ENCODE data around the gene TAB2.
"Not testable (repeated sequence)": the region's sequence is repeated elsewhere in the genome, so short reads cannot be mapped to it uniquely, and the experiment has no call there.

Gene TAB2

DNA sequence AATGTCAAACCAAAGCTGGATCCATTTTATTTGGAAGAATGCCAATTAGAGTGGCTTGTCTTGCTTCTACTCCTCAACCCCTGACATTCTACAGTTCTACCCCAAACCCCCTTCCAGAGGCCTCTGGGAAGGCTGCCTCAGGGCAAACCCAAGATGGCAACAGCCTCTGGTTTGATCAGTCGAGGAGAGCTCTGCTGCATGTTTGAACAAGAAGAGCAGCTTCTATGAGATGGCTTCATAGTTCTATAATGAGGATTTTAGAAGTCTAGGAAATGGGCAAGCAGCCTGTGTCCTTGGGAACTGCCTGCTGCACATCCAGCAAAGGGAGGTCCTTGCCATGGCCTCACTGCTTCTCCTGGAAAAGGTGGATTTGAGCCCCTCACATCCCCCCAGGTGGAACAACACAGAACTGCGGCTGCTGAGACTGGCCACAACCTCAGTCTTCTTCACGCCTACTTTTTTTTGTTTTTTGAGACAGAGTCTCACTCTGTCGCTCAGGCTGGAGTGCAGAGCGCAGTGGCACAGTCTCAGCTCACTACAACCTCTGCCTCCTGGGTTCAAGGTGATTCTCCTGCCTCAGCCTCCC is 129.4 kb downstream of the TAB2 start:
- no peak for DNase-seq

DNA sequence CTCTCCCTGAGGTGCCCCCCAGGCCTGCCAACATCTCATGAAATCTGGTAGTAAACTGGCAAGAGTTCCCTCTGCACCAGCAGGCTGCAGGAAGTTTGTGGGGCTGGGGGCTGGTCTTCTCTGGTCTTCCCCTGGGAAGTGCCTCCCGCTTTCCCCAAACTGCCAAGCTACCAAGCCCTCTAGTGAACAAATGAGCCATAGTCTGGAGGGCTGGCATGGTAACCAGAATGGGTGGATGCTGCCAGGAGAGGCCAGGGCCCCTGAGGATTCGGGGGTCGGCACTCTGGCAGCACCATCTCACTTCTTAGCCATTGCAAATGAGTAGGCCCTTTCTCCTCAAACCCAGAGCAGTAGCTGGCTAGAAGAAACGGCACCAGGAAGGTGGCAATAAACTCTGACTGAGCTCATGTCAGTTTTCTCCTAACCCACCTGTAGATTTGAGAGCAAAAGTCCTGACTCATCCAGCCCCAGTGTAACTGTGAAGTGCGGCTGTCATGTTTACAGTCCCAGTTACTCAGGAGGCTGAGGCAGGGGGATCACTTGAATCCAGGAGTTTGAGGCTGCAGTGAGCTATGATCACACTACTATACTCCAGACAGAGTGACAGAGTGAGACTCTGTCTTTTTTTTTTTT is 131.4 kb downstream of the TAB2 start:
- no peak for DNase-seq

- no peak for DNase-seq
Measured at GRCh38 chr6:149449831-149450678, 132.5 kb downstream of the TAB2 start.

DNA sequence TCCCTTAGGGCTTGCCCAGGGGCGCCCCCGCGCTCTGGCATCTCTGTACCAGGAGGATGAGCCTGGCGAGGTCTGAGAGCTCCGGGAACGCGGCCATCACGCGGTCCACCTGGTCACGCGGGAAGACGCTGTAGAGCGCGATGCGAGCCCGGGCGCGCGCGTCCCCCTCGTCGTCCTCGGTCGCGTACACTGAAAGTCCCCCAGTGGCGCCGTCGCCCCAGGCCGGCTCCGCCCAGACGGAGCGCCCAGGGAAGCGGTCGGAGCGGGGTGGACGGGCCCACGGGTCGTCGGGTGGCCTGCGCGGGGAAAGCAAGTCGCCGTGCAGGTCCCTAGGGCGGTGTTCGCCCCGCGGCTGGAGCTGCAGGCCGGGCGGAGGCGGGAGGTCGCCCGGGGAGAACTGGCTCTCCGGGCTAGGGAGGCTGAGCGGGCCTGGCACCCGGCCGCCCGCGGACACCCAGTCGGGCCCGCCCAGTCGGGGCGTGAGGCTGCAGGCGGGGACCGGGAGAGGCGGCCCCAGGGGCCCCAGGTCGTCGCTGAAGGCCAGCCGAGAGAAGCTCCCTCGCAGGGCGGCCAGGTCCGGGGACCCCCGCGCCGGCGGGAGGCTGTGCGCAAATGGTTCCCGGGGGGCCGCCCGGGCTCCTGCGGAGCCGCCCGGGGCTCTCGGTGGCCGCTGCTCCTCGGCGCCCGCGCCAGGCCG is 133.3 kb downstream of the TAB2 start:
- DNase-seq = peak; percentile 42

DNA sequence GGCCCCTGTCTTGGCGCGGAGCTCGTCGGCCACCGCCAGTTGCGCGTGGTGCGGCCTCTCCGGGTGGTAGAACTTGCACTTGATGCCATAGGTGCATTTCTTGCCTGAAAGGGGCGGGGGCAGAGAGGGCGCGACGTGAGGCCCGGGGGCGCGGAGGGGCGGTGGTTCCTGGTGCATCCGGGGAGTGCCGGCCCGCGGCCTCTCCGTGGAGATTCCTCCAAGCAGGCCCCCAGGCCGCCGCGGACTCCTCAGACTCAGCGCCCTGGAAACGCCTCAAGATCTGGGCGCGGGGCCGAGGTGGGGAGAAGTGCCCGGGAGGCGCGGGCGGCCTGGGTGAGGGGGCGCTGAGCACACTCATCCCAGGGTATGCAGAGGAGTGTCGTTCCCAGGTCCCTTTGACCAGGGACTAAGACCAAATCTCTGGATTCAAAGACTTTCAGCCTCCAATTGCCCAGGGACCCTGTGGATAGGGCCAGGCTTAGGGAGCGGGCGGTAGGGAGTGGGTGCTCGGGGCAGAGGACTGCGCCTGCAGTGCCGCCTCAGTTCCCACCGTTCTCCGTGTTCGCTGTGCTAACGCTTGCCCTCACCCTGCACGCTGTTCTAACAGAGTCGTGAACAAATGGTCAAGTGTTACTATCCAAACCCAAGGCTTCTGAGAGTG is 134.0 kb downstream of the TAB2 start:
- peak; percentile 41 for DNase-seq

GRCh38 chr6:149452037-149452939 is 134.8 kb downstream of the TAB2 start:
- no peak for DNase-seq

DNA sequence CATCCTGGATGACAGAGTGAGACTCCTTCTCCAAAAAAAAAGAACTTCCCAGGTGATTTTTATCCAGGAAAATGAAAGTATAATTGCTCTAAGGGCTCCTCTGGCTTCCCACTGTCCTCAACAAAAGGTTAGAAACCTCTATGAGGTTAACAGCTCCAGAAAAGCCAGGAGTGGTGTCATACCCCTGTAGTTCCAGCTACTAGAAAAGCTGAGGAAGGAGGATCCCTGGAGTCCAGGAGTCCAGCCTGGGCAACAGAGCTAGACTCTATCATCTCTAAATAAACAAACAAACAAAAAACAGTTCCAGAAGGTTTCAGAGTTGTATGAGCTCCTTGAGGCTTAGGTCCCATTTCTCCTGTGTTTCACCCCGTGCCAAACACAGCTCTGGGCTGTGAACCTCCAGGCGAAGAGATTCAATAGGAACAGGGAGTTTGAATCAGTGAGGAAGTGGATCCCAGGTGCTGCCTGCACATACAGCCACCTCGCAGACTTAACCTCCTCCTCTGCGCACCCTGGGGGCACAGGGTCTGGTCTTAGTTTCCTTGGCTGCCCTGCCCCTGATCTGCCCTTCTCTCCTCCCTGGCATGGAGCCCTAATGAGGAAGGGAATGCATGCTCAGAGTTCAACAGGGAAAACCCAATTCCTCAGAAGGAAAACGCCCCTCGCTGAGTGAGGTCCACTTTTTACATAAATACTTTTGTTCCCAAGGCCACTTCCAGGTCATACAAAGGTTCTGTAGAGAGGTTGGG is 136.3 kb downstream of the TAB2 start:
- no peak for DNase-seq

DNA sequence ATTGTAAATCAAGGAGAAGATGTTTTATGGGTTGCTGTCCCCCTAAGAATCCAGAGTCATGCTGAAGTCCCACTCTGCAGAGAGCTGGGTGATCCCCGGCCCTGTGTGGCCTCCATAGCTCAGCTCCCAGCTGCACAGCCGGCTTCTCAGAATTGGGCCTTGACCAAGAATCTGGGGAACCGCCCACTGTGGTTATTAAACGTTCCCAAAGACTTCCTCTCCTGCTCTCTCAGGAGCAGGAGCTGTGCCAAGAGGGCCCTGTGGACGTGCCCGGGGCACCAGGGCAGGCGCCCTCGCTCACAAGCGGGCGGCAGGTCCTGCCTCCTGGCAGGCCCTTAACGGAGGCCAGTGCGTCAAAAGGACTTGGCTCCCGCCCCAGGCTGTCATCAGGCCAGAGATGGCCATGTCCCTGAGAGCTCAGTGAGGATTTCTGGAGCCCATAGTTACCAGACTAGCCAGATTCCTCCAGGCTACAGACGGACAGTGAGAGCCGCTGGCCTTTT is 136.9 kb downstream of the TAB2 start:
- DNase-seq = peak; percentile 64

GRCh38 chr6:149455031-149455732 is 137.7 kb downstream of the TAB2 start:
- no peak for DNase-seq

DNA sequence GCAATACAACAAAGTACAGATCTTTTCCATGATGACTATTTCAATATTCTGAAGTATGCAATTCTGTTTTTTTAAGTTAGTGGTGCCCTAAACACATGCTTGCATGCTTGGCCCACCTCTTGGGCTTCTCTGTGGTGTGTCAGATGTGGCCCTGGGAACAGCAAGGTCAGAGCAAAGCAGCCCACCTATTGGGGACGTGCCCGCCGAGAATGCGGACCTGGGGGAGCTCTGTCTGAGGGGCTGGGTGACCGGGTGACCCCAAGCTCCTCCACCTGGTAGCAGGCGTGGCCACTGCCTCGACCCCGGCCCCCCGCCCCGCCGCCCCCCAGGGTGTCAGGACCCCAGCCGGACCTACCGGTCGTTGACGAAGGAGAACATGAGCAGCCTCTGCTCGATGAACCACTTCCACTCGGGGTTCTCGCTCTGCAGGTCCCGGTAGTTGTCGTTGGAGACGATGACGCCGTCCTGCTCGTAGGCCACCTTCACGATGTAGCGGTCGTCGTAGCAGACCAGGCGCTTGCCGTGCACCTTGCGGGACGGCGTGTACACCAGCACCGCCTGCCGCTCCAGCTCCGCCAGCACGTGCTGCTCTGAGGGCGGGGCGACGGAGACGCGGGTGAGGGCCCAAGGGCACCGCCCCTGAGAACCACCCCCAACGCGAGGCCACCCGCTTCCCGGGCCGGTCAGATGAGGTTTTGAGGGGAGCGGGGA is 139.0 kb downstream of the TAB2 start:
- no peak for DNase-seq

GRCh38 chr6:149457316-149457884 is 139.9 kb downstream of the TAB2 start:
- no peak for DNase-seq

GRCh38 chr6:149458196-149458595 is 140.7 kb downstream of the TAB2 start:
- no peak for DNase-seq

DNA sequence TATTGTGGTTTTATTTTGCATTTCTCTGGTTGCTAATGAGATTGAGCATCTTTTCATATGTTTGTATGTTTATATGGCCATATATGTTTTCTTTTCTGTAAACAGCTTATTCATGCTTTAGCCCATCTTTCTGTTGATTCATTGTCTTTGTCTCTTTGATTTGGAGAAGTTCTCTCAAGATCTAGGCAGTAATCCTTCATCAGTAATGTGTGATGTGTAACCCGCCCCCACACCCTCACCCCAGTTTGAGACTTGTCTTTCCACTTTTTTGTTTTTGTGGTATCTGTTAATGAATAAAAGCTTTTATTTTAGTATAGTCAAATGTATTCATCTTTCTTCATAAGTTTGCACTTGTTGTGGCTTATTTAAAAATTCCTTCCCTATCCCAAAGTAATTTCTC is 141.3 kb downstream of the TAB2 start:
- DNase-seq = no peak

DNA sequence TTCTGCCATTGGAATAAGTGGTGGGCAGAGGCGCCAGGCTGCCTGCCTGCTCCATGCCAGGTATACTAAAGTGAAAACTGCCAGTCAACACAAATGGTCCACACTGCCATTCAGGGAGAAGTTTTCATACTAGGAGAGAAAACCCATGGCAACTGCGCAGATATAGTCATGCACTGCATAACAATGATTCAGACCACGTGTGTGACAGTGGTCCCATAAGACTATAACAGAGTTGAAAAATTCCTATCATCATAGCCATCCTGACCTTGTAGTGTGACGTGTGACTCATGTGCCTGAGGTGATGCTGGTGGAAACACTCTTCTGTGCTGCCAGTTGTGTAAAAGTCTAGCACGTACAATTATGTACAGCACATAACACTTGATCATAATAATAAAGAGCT is 142.2 kb downstream of the TAB2 start:
- no peak for DNase-seq

- DNase-seq = not testable (repeated sequence)
Measured at GRCh38 chr6:149460249-149460648, 142.7 kb downstream of the TAB2 start.
